H1 (cell line): ENCODE results near the gene MRPL20. TPM values are rescaled to one million over a fixed set of nuclear protein-coding genes. Genes with fewer than 3 reads are reported as not detected.

Source experiments
- CBX8 ChIP-seq: fragments of 300-800, 300-1000 bp; sonication (generic); IDR thresholded peaks from 2 replicates; pipeline ENCODE4 v1.7.1; 2016; ENCODE audit warnings: low read depth, low read length, borderline replicate concordance
- KDM4A ChIP-seq: IDR thresholded peaks from one replicate; pipeline ENCODE4 v1.7.1; 2012; ENCODE audit warnings: low read depth, mild to moderate bottlenecking, moderate library complexity, low read length, inconsistent platforms; ENCODE audit not compliant: severe bottlenecking
- KDM5A ChIP-seq: fragments of 200-600 bp; IDR thresholded peaks from 2 replicates; pipeline ENCODE4 v1.7.1; 2012; ENCODE audit warnings: mild to moderate bottlenecking, low read length, inconsistent platforms, mixed read lengths
- RXRA ChIP-seq: IDR thresholded peaks from 2 replicates; pipeline ENCODE4 v1.6.1; 2011; ENCODE audit warnings: low read depth, mild to moderate bottlenecking, low read length, moderate library complexity; ENCODE audit not compliant: insufficient read depth
- SIX5 ChIP-seq: IDR thresholded peaks from 2 replicates; pipeline ENCODE4 v1.6.1; 2011; ENCODE audit warnings: mild to moderate bottlenecking, low read depth, low read length
- SP4 ChIP-seq: IDR thresholded peaks from 2 replicates; pipeline ENCODE4 v1.6.1; 2012; ENCODE audit warnings: low read length, inconsistent platforms
- TBP ChIP-seq: IDR thresholded peaks from 2 replicates; pipeline ENCODE4 v1.6.1; 2011; ENCODE audit warnings: low read depth, low read length, improper control_type of control experiment
- polyA plus RNA-seq, 7 experiments: library from polyadenylated mRNA; depleted of rRNA in 3 of 7; stranded (reverse) in 5 of 7; unstranded in 2 of 7; fragments of >200 nt in 5 of 7; fragments of 200-250 nt in 2 of 7; gene quantifications; 1 replicate in 5 of 7; 2 replicates in 1 of 7; 4 replicates in 1 of 7; pipeline versions ENCODE4 v1.2.1 to v1.2.3, GENCODE V29; 2011 to 2013; ENCODE audit warnings: missing spikeins in 2 of 7, mixed read lengths in 2 of 7
- total RNA-seq: library from RNA; stranded (reverse); fragmentation: NEBNext Ultra II Directional; extraction: Animal tissue kit (Norgen Biotek cat#: 25700); gene quantifications from 2 replicates; pipeline ENCODE4 v1.2.1, GENCODE V29; 2021
- TF ChIP-seq, protein P1 (sequence below): fragments of 300-600 bp; sonication (generic); IDR thresholded peaks from 2 replicates; pipeline ENCODE4 v1.7.1; 2012; ENCODE audit warnings: low read length, moderate library complexity, mild to moderate bottlenecking, inconsistent platforms; ENCODE audit not compliant: insufficient replicate concordance
- TF ChIP-seq, protein P2 (sequence below): IDR thresholded peaks from 2 replicates; pipeline ENCODE4 v1.6.1; 2012; ENCODE audit warnings: low read length, inconsistent platforms

MRPL20 gene
- total and polyA plus RNA-seq, 2 of the 8 experiments (the other 6 are each of a cell fraction or from before 2014, with no cell fraction given) = 126 to 151 TPM

DNA sequence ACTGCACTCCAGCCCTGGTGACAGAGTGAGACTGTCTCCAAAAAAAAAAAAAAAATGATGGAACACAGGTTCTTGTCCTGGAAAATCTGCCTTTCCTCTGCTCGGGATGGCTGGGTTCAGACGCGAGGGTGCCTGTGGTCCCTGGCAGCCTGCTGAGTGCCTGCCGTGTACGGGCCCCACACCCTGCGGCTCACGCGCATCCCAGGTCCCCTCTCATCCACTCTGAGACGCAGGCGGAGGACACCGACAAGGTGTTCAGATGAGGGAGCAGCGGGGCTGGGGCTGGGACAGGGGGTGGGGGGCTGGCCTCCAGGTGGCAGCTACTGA is 18.3 kb upstream of the MRPL20 start (continued):
- TF ChIP-seq, protein P1, sequence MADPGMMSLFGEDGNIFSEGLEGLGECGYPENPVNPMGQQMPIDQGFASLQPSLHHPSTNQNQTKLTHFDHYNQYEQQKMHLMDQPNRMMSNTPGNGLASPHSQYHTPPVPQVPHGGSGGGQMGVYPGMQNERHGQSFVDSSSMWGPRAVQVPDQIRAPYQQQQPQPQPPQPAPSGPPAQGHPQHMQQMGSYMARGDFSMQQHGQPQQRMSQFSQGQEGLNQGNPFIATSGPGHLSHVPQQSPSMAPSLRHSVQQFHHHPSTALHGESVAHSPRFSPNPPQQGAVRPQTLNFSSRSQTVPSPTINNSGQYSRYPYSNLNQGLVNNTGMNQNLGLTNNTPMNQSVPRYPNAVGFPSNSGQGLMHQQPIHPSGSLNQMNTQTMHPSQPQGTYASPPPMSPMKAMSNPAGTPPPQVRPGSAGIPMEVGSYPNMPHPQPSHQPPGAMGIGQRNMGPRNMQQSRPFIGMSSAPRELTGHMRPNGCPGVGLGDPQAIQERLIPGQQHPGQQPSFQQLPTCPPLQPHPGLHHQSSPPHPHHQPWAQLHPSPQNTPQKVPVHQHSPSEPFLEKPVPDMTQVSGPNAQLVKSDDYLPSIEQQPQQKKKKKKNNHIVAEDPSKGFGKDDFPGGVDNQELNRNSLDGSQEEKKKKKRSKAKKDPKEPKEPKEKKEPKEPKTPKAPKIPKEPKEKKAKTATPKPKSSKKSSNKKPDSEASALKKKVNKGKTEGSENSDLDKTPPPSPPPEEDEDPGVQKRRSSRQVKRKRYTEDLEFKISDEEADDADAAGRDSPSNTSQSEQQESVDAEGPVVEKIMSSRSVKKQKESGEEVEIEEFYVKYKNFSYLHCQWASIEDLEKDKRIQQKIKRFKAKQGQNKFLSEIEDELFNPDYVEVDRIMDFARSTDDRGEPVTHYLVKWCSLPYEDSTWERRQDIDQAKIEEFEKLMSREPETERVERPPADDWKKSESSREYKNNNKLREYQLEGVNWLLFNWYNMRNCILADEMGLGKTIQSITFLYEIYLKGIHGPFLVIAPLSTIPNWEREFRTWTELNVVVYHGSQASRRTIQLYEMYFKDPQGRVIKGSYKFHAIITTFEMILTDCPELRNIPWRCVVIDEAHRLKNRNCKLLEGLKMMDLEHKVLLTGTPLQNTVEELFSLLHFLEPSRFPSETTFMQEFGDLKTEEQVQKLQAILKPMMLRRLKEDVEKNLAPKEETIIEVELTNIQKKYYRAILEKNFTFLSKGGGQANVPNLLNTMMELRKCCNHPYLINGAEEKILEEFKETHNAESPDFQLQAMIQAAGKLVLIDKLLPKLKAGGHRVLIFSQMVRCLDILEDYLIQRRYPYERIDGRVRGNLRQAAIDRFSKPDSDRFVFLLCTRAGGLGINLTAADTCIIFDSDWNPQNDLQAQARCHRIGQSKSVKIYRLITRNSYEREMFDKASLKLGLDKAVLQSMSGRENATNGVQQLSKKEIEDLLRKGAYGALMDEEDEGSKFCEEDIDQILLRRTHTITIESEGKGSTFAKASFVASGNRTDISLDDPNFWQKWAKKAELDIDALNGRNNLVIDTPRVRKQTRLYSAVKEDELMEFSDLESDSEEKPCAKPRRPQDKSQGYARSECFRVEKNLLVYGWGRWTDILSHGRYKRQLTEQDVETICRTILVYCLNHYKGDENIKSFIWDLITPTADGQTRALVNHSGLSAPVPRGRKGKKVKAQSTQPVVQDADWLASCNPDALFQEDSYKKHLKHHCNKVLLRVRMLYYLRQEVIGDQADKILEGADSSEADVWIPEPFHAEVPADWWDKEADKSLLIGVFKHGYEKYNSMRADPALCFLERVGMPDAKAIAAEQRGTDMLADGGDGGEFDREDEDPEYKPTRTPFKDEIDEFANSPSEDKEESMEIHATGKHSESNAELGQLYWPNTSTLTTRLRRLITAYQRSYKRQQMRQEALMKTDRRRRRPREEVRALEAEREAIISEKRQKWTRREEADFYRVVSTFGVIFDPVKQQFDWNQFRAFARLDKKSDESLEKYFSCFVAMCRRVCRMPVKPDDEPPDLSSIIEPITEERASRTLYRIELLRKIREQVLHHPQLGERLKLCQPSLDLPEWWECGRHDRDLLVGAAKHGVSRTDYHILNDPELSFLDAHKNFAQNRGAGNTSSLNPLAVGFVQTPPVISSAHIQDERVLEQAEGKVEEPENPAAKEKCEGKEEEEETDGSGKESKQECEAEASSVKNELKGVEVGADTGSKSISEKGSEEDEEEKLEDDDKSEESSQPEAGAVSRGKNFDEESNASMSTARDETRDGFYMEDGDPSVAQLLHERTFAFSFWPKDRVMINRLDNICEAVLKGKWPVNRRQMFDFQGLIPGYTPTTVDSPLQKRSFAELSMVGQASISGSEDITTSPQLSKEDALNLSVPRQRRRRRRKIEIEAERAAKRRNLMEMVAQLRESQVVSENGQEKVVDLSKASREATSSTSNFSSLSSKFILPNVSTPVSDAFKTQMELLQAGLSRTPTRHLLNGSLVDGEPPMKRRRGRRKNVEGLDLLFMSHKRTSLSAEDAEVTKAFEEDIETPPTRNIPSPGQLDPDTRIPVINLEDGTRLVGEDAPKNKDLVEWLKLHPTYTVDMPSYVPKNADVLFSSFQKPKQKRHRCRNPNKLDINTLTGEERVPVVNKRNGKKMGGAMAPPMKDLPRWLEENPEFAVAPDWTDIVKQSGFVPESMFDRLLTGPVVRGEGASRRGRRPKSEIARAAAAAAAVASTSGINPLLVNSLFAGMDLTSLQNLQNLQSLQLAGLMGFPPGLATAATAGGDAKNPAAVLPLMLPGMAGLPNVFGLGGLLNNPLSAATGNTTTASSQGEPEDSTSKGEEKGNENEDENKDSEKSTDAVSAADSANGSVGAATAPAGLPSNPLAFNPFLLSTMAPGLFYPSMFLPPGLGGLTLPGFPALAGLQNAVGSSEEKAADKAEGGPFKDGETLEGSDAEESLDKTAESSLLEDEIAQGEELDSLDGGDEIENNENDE = no peak
- no peak for TF ChIP-seq RXRA
- no peak for TF ChIP-seq CBX8
- no peak for TF ChIP-seq SIX5
- no peak for TF ChIP-seq KDM5A
- TF ChIP-seq SP4 = no peak
- no peak for TF ChIP-seq TBP
- TF ChIP-seq KDM4A = no peak
- TF ChIP-seq, protein P2, sequence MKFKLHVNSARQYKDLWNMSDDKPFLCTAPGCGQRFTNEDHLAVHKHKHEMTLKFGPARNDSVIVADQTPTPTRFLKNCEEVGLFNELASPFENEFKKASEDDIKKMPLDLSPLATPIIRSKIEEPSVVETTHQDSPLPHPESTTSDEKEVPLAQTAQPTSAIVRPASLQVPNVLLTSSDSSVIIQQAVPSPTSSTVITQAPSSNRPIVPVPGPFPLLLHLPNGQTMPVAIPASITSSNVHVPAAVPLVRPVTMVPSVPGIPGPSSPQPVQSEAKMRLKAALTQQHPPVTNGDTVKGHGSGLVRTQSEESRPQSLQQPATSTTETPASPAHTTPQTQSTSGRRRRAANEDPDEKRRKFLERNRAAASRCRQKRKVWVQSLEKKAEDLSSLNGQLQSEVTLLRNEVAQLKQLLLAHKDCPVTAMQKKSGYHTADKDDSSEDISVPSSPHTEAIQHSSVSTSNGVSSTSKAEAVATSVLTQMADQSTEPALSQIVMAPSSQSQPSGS = no peak
